T follicular helper cell (primary cell): Measurements from ENCODE around the gene SYTL1.
A peak's percentile ranks its signal among the peaks of the same experiment; 100 is the strongest.

ENCODE experiments used
- DNase-seq: peaks from one replicate; pipeline ENCODE4 v3.0.0-alpha.2; 2020; ENCODE audit warnings: low read depth
- total RNA-seq, 2 experiments: gene quantifications; one replicate each; lab custom pipeline; 2026; lab: John Stamatoyannopoulos, UW

SYTL1 gene, protein sequence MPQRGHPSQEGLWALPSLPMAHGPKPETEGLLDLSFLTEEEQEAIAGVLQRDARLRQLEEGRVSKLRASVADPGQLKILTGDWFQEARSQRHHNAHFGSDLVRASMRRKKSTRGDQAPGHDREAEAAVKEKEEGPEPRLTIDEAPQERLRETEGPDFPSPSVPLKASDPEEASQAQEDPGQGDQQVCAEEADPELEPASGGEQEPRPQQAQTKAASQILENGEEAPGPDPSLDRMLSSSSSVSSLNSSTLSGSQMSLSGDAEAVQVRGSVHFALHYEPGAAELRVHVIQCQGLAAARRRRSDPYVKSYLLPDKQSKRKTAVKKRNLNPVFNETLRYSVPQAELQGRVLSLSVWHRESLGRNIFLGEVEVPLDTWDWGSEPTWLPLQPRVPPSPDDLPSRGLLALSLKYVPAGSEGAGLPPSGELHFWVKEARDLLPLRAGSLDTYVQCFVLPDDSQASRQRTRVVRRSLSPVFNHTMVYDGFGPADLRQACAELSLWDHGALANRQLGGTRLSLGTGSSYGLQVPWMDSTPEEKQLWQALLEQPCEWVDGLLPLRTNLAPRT
- 17.5 to 142 reads per million in 2 experiments for total RNA-seq

DNA sequence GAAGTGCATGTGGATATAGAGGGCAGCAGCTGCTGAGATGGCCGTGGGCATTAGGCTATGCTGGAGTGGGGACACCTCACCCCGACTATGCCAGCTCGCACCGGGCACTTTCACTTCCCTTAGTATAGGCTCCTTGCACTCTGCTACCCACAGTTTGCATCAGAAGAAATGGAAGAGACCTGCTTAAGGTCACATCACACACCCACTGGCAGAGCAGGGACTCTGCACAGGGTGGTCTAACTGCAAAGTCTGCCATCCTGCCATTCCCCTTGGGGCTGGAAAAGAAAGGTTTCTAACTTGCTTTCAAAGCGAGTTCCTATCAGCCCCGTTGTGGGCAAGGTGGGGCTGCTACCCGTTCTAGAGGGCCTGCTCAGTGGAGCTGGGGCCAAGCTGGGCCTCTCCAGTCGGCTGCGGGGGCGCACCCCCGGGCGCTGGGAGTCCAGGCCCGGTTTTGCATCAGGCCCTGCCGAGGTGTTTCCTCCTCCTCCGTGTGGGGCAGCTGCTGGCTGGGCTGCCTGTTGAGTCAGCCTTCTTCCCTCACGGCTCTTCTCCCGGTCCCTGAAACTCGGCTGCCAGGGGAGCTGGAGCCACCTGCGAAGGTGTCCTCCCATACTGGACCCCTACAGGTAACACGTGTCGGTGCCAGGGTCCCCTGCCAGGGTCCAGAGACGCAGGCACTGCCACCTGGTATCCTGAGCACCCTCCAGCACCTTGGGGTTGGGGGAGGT, at the start of gene SYTL1:
SYTL1 (plus strand) TSS at position 498 of the 728 bp plus-strand sequence. CDS start 3,313 bp downstream, outside the sequence.
- DNase-seq = peak; percentile 45

DNA sequence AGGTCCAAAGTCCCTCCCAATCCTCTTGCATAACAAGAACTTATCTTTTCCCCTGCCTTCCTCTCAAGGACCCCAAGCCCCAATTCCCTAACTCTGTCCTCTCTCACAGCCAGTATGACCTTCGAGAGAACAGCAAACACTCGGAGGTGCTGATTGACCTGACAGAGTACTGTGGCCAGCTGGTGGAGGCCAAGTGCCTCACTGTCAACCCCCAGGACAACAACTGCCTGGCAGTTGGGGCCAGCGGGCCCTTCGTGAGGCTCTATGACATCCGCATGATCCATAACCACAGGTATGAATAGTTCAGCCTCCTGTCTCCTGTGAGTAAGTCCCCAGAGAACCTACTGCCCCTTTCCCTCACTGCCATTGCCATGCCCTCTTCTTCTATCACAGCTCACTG, 49.7 kb upstream of the SYTL1 start:
- DNase-seq = no peak

DNA sequence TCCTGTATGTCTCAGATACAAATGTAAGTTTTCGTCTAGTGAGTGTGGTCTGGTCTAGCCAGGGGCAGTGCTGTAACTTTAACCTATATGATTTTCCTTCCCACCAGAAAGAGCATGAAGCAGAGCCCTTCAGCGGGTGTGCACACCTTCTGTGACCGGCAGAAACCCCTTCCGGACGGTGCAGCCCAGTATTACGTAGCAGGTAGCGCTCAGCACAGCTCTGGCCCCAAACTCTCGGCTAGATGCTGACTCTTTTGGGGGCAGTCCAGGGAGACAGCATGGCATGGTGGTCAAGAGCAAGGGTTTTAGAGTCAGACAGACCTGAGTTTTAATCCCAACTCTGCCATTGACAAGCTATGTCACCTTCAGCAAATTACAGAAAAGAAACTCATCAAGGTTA, 47.9 kb upstream of the SYTL1 start:
- no peak for DNase-seq

DNA sequence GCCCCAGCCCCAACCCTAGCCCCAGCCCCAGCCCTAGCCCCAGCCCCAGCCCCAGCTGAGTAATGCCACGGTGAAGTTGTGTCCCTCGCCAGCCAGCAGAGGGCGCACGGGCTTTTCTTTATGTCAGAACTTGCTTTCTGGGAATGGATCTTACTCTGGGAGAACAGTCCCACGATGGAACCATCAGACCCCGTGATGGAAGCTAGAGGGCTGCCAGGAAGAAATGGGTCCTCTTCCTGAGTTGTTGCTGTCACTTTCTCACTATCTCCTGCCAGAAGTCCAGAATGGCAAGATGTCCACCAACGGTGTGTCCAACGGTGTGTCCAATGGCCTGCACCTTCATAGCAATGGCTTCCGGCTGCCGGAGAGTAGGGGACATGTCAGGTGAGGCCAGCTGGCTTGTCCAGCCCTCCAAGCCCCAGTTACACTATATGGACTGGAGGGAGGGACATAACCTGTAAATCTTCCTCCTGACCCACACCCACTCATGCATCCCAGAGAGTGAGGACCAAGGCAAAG, 45.0 kb upstream of the SYTL1 start:
- peak; percentile 55 for DNase-seq

DNA sequence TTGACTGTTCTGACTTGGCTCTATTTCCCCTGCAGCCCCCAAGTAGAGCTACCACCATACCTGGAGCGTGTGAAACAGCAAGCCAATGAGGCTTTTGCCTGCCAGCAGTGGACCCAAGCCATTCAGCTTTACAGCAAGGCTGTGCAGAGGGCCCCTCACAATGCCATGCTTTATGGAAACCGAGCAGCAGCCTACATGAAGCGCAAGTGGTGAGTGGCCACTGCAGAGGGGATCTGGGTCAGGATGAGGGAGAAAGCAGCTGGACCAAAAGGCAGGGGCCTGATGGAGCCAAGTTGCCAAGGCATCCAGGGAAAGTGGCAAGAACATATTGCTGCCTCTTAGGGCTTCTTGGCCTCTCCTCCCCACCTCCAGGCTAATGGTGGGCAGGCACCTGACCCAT, 43.9 kb upstream of the SYTL1 start:
- DNase-seq = no peak

DNA sequence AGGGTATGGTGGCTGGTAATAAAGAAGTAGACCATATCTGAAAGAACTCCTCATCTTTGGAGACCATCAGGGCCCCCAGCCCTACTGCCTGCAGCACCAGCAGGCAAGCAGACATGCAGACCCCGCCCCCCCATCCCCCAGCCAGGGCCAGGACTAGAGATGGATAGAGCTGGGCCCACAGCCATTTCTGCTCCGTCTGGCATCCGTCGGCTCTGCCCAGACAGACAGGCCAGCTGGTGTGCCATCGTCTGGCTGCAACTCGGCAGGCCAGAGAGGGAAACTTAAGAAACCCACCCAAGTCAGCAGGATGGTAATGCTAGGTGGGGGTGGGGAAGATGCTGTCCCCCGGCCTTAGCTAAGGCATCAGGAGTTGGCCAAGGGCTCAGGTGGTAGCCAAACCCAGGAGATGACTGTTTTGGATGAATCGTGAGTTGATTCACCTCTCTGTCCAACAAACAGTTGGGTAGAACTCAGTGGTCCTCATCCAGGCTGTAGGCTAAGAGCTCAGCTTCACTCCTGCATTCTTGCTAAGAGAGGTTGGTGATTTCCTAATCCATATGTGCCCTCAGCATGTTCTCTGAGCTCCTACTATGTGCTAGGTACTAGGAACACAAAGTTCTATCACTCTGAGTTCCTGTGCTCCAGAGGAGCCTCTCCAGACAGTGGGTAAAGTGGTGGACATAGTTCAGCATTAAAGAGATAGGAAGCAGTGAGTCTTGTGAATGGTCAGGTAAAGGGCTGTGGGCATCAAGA, 43.0 kb upstream of the SYTL1 start:
- no peak for DNase-seq

DNA sequence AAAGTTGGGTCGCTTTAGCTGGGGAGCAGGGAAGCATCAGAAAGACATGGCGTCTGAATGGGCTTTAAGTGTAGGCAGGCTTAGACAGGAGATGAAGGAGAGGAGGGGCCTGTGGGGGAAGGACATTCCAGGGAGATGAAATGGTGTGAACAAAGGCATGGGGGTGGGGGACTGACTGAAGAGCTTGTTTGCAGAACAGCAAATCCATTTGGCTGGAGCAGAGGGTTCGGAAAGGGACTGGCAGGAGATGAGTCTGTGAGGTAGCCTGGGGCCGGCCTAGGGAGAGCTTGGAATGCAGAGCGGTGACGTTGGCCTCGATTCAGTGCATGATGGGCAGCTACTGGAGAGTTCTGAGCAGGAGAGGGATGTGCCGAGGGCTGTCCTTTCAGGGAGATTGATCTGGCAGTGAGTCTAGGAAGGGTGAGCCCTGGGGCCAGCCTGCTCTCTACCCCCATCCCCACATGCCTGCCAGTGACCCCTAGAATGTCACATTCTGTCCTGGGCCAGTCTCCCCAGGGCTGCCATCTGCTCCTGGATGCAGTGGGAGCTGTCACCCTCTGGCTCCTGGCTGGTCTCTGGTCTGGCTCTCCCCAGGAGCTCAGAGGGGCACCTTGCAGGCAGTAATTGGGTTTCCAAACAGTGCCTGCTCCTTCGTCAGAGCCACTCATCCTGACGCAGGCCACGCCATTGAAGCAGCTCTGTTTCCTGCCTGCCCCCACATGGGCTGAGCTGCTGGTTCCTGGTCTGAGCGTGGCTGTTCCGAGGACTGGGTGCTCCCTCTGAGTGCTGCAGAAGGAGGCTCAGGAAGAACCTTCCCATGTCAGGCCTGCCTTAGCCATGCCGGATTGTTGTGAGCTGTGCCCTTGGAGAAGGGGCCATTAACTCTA, 42.2 kb upstream of the SYTL1 start:
- no peak for DNase-seq

DNA sequence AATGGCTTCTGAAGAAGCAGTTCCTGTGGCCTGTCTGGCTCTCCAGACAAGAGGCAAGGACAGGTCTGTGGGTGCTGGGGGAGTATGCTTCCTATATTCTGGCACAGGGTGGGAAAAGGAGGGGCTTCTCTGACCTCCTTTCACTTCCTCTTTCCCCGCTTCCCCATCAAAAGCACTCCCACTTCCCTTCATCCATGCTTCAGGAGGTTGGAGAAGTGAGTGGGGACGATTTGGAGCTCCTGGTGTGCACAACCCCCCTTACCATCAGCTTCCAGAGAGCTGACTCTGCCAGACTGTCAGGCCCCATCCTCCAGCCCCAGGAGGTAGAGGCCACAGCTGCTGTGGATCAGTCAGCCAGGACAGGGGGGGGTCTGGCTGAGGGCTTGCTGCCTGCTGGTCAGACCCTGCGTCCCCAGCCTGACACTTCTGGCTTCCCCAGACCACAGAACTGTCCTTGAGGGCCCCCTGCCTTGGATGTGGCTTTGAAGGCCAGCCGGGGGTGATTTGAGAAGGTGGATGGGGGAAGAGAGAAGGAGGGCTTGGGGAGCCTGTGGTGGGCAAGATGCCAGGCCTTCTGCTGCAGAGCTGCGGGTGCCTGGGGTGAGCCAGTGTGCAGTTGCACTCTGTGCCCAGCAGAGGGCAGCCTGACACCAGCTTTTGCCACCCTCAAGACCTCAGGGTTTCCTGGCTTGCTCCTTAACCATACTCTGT, 41.3 kb upstream of the SYTL1 start:
- DNase-seq = peak; percentile 68

DNA sequence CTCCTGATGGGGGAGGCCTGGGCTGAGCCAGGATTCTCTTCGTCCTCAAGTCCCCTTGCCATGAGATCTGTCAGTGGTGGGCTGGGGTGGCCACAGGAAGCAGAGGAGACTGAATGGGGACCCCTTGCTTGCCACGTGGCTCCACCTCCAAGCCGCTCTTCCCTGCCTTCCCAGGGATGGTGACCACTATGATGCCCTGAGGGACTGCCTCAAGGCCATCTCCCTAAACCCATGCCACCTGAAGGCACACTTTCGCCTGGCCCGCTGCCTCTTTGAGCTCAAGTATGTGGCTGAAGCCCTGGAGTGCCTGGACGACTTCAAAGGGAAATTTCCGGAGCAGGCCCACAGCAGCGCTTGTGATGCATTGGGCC, 40.8 kb upstream of the SYTL1 start:
- DNase-seq = no peak

DNA sequence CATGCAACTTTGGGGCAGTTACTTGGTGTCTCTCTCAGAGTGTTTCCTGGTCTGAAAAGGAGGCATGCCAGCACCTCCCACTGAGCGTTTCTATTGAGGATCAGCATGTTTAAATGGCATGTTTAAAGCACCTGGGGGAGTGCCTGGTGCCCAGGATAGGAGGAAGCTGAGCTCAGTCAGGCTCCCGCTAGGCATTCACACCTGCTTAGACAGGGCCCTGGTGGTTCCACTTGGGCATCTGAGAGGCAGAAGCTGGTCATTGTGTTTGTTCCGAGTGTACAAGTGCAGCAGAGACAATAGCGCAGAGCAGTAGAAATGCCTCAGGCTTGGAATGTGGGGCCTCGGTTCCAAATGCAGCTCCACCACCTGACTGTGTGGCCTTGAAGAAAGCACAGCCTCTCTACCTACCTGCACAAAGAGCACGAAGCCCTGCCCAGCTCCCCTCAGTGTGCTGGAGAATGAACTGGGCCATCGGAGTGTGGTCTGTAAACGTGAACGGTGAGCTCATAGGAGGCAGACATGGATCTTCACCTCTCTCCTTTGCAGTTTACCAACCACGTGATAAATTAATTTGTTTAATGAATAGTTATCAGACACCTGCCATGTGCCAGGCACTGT, 40.1 kb upstream of the SYTL1 start:
- no peak for DNase-seq

DNA sequence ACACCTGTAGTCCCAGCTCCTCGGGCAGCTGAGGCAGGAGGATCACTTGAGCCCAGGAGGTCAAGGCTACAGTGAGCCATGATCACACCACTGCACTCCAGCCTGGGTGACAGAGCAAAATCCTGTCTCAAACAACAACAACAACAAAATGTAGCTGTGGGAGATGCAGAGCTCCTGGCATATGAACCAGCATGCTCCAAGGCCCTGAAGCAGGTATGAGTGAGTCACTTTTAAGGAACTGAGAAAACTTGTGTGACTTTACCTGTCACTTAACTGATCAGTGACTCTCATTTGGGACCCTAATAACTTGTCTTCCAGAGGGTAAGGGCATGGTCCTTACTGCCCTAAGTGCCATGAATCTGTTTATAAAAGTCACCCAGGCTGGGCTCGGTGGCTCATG, 39.2 kb upstream of the SYTL1 start:
- DNase-seq = no peak

DNA sequence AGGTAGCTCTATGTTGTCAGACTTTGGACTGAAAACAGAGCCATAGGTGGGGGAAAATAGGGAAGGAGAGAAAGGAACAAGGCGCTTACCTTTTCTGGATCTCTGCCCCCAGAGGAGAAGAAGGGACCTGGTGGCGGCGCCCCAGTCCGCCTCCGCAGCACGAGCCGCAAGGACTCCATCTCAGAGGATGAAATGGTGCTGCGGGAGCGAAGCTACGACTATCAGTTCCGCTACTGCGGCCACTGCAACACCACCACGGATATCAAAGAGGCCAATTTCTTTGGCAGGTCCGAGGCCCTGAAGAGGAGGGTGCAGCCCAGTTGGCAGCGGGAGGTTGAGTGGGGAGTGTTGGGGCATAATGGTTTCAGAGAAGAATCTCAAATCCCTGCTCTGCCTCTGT, 38.3 kb upstream of the SYTL1 start:
- DNase-seq = no peak

DNA sequence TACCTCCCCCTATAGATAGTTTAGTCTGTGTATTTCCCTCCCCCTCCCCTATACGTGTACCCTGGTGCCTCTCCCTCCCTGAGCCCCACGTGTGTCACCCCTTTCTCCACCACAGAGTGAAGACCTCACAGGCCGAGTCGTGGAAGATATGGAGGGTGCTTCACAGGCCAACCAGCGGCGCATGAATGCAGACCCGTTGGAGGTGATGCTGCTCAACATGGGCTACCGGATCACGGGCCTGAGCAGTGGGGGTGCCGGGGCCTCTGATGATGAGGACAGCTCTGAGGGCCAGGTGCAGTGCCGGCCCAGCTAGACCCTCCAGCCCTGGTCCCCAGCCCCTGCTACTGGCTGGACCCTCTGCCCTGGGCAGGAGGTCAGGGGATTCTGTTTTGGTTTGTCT, 35.8 kb upstream of the SYTL1 start:
- no peak for DNase-seq

DNA sequence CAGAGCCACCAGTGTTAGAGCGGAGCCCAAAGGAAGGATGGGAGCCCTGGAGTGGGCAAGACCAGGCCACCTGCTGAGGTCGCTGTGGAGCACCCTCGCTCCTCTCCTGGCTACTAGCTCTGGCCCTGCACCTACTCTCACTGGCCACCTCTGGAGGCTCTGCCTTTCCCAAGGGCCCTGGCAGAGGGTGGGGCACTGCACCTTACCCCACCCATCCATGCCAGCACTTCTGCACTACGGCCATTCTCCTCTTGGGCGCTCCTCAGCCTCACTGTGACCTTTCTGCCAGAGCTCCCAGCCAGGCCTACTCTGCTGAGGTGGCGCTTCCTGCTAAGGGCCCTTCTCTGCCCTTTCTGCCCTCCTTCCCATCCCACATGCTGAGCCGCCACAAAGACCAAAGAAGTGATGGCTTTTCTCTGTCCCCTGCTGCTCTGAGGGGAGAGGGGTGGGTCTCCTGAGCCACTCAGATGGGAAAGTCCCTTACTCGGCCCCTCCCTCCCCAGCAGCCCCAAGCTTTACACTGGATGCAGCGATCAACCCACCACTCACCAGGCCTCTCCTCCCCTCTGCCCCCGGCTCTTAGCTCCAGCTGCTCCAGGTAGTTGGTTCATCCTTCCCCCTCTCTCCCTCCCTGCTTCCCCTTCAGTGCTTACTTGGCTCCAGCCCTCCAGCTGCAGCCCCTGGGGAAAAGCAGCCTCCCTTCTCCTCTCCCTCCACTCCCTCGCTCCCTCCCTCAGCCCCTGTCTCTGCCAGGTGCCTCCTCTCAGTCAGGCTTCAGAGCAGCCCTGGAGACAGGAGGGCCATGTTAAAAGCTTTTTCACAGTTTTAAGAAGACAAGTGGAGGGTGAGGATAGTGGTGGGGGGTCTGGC, 34.7 kb upstream of the SYTL1 start:
- DNase-seq = no peak

DNA sequence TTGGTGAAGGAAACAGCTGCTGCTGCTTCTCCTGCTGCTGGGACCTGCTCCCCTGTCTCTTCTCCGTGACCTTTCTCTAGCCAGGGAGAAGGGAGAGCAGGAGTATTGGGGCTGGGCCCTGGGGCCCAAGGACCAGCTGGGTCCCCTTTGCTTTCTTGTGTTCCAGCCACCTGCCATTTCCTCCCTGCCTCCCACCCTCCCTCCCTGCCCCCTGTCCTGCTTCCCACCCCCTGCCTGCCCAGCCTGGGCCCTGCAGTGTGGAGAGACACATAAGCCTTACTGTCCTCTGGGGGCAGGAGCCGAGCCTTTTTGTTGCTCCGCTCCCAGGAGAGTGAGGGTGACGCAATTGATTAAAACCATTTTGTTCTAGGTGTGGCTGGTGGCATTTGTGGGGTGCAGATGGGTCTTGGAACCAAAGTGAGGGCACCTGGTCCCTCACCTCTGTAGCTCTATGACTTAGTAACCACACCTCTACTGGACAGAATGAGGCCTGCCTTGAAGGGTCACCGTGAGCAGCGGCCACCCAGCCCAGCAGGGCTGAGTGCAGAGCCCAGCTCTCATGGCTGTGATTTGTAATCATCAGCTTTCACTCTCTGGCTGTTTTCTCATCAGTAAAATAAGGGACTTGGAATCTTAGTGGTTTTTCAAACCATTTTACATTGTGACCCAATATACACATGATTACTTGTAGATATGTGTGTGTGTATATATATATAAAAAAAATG, 33.8 kb upstream of the SYTL1 start:
- no peak for DNase-seq

DNA sequence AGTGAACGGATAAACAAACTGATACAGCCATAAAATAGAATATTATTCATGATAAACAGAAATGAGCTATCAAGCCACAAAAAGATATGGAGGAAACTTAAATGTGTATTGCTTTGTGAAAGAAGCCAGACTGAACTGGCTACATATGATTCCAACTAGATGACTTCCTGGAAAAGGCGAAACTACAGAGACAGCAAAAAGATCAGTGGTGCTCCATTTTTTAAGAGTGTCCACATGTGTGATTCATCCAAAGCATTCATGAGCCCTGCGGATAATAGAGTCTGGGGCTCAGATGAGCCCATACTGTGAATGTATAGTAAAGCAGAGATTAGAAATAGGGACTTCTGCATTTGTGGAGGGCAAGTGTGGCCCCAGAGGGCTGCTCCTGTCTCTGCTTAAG, 27.7 kb upstream of the SYTL1 start:
- no peak for DNase-seq

DNA sequence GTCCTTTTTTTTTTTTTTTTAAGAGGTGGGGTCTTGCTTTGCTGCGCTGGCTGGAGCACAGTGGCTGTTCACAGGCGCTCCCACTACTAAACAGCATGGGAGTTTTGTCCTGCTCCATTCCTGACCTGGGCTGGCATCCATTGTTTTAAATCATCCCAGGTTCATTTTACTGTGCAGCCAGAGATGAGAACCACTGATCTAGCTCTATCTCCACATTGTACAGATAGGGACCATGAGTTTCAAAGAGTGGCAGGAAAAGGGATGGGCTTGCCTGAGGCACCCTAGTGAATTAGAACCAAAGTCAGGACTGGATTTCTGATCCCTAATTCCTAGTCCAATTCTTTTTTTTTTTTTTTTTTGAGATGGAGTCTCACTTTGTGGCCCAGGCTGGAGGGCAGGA, 27.1 kb upstream of the SYTL1 start:
- DNase-seq = no peak

DNA sequence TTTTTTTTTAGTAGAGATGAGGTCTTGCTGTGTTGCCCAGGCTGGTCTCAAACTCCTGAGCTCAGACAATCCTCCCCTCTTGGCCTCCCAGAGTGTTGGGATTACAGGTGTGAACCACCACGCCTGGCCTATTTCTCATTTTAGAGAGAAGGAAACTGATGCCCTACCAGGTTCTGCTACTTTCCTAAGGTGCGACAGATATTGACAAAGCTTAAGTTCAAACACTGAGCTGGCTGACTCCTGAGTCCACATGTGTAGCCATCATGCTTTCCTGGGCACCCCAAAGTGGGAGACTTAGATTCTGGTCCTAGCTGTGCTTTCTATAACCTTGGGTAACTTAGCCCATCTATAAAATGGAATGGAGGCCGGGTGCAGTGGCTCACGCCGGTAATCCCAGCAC, 25.0 kb upstream of the SYTL1 start:
- DNase-seq = no peak
